ENCODE data around the gene CDK5RAP1. TPM values are rescaled to one million over a fixed set of nuclear protein-coding genes. Genes with fewer than 3 reads are reported as not detected.

The CDK5RAP1 gene
- total and polyA plus RNA-seq, 9 of the 15 experiments (the other 6 are each of a cell fraction or from before 2014, with no cell fraction given), result 41.6 to 127 (median 58.3) TPM

- TF ChIP-seq ZNF518B (CRISPR knock-in tag; IDR thresholded peaks at IDR 0.05) (no peak), GATAD2A (IDR thresholded peaks at IDR 0.05) (peak; percentile 65; the same call in 1 of the 2 replicates), LCOR (CRISPR knock-in tag; IDR thresholded peaks at IDR 0.05) (peak; percentile 78; the same call in 1 of the 2 replicates), ZNF224 (CRISPR knock-in tag; IDR thresholded peaks at IDR 0.05) (no peak), HEY1 (CRISPR knock-in tag; IDR thresholded peaks at IDR 0.05; ENCODE audit: borderline replicate concordance) (no peak), EWSR1 (IDR thresholded peaks at IDR 0.05; ENCODE audit: borderline replicate concordance, low read depth, partially characterized antibody) (no peak), FOSL1 (tag; conservative IDR thresholded peaks at IDR 0.05) (peak; percentile 46; the same call in 1 of the 2 replicates), TRIM25 (IDR thresholded peaks at IDR 0.05; ENCODE audit: borderline replicate concordance) (no peak), HNRNPK (IDR thresholded peaks at IDR 0.05; ENCODE audit: low read depth, low read length, poor library complexity, severe bottlenecking) (no peak), RUNX1 (IDR thresholded peaks at IDR 0.05; ENCODE audit: low read depth) (no peak), ETV6 (IDR thresholded peaks at IDR 0.05; ENCODE audit: borderline replicate concordance in 1 of 2, low read depth in 2 of 2, low read length in 1 of 2) (0 out of 4 replicates have a peak, but pooled peaks of 1 of the 2 experiments have one; percentile 55), ETV6 (CRISPR knock-in tag; IDR thresholded peaks at IDR 0.05; ENCODE audit: borderline replicate concordance) (no peak), EP400 (IDR thresholded peaks at IDR 0.05) (peak; percentile 90), ZSCAN29 (IDR thresholded peaks at IDR 0.05) (no peak)
- TF ChIP-seq, protein P1, sequence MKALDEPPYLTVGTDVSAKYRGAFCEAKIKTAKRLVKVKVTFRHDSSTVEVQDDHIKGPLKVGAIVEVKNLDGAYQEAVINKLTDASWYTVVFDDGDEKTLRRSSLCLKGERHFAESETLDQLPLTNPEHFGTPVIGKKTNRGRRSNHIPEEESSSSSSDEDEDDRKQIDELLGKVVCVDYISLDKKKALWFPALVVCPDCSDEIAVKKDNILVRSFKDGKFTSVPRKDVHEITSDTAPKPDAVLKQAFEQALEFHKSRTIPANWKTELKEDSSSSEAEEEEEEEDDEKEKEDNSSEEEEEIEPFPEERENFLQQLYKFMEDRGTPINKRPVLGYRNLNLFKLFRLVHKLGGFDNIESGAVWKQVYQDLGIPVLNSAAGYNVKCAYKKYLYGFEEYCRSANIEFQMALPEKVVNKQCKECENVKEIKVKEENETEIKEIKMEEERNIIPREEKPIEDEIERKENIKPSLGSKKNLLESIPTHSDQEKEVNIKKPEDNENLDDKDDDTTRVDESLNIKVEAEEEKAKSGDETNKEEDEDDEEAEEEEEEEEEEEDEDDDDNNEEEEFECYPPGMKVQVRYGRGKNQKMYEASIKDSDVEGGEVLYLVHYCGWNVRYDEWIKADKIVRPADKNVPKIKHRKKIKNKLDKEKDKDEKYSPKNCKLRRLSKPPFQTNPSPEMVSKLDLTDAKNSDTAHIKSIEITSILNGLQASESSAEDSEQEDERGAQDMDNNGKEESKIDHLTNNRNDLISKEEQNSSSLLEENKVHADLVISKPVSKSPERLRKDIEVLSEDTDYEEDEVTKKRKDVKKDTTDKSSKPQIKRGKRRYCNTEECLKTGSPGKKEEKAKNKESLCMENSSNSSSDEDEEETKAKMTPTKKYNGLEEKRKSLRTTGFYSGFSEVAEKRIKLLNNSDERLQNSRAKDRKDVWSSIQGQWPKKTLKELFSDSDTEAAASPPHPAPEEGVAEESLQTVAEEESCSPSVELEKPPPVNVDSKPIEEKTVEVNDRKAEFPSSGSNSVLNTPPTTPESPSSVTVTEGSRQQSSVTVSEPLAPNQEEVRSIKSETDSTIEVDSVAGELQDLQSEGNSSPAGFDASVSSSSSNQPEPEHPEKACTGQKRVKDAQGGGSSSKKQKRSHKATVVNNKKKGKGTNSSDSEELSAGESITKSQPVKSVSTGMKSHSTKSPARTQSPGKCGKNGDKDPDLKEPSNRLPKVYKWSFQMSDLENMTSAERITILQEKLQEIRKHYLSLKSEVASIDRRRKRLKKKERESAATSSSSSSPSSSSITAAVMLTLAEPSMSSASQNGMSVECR (CRISPR knock-in tag; IDR thresholded peaks at IDR 0.05), result no peak; the same call in 1 of the 2 replicates
- TF ChIP-seq, protein P2, sequence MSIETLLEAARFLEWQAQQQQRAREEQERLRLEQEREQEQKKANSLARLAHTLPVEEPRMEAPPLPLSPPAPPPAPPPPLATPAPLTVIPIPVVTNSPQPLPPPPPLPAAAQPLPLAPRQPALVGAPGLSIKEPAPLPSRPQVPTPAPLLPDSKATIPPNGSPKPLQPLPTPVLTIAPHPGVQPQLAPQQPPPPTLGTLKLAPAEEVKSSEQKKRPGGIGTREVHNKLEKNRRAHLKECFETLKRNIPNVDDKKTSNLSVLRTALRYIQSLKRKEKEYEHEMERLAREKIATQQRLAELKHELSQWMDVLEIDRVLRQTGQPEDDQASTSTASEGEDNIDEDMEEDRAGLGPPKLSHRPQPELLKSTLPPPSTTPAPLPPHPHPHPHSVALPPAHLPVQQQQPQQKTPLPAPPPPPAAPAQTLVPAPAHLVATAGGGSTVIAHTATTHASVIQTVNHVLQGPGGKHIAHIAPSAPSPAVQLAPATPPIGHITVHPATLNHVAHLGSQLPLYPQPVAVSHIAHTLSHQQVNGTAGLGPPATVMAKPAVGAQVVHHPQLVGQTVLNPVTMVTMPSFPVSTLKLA (conservative IDR thresholded peaks at IDR 0.05), result peak; percentile 72 to 88
Observed at GRCh38 chr20:33401184-33401920, at the start of gene CDK5RAP1 (continued).
